ENCODE data around the gene ITGAE. TPM values are rescaled to one million over a fixed set of nuclear protein-coding genes. Genes with fewer than 3 reads are reported as not detected.

The ITGAE gene
- total and polyA plus RNA-seq, 8 donors: 21.0 to 46.1 (median 41.0) TPM

- H3K27ac ChIP-seq: no peak overlapping the region
- H3K36me3 ChIP-seq: peaks cover 0 to 75% of the 10 kb centered on the region in 2 donors
- peak in 1 of 4 donors; percentile 14 for DNase-seq
Measured at GRCh38 chr17:3828151-3828851, 27.3 kb upstream of the ITGAE start.

GRCh38 chr17:3827124-3827773, 26.3 kb upstream of the ITGAE start:
- TF ChIP-seq CTCF (IDR thresholded peaks at IDR 0.05): peak; percentile 58 to 64
- Histone ChIP-seq H3K27ac (no peak overlapping the region), H3K4me3 (no peak overlapping the region), H3K4me1 (no peaks in the 10 kb centered on the region), H3K9me3 (no peaks in the 10 kb centered on the region), H3K27me3 (no peaks in the 10 kb centered on the region), H3K36me3 (peaks cover 0 to 77% of the 10 kb centered on the region in 2 donors)
- peak in 3 of 4 donors; percentile 18 to 58 (median 52) for DNase-seq
- peak; percentile 92 for ATAC-seq
- intact Hi-C loops (cut with DNase I): no loop called here

More at GRCh38 chr17:3828151-3828851, 27.3 kb upstream of the ITGAE start:
- Histone ChIP-seq H3K4me3 (no peak overlapping the region), H3K9me3 (no peaks in the 10 kb centered on the region), H3K27me3 (no peaks in the 10 kb centered on the region), H3K4me1 (no peaks in the 10 kb centered on the region)
- intact Hi-C loops (cut with DNase I): no loop called here
- no peak for ATAC-seq
- TF ChIP-seq CTCF (IDR thresholded peaks at IDR 0.05): no peak

GRCh38 chr17:3826191-3826590, 25.2 kb upstream of the ITGAE start:
- ATAC-seq (no peak), DNase-seq (no peak)
- TF ChIP-seq CTCF (IDR thresholded peaks at IDR 0.05): no peak
- no peaks in the 10 kb centered on the region for H3K9me3 ChIP-seq
- H3K36me3 ChIP-seq: peaks cover 0 to 88% of the 10 kb centered on the region in 2 donors
- H3K4me1 ChIP-seq: no peaks in the 10 kb centered on the region
- intact Hi-C loops (cut with DNase I): no loop called here
- H3K27me3 ChIP-seq: no peaks in the 10 kb centered on the region
- H3K27ac ChIP-seq: no peak overlapping the region
- H3K4me3 ChIP-seq: no peak overlapping the region

GRCh38 chr17:3821101-3821500, 20.1 kb upstream of the ITGAE start:
- H3K36me3 ChIP-seq: peaks cover 0 to 99% of the 10 kb centered on the region in 2 donors

More at GRCh38 chr17:3821101-3821500, 20.1 kb upstream of the ITGAE start:
- intact Hi-C loops (cut with DNase I): no loop called here
- DNase-seq (no peak), ATAC-seq (no peak)
- no peaks in the 10 kb centered on the region for H3K9me3 ChIP-seq
- H3K27me3 ChIP-seq: no peaks in the 10 kb centered on the region
- no peak overlapping the region for H3K4me3 ChIP-seq
- no peaks in the 10 kb centered on the region for H3K4me1 ChIP-seq
- H3K27ac ChIP-seq: no peak overlapping the region
- no peak for TF ChIP-seq CTCF (IDR thresholded peaks at IDR 0.05)
